ENCODE measurements around the gene MATR3. TPM values are rescaled to one million over a fixed set of nuclear protein-coding genes. Genes with fewer than 3 reads are reported as not detected.

MATR3 gene
- total and polyA plus RNA-seq, 10 of the 15 experiments (the other 5 are each of a cell fraction or from before 2014, with no cell fraction given), result 134 to 401 (median 221) TPM

- TF ChIP-seq, protein P1, sequence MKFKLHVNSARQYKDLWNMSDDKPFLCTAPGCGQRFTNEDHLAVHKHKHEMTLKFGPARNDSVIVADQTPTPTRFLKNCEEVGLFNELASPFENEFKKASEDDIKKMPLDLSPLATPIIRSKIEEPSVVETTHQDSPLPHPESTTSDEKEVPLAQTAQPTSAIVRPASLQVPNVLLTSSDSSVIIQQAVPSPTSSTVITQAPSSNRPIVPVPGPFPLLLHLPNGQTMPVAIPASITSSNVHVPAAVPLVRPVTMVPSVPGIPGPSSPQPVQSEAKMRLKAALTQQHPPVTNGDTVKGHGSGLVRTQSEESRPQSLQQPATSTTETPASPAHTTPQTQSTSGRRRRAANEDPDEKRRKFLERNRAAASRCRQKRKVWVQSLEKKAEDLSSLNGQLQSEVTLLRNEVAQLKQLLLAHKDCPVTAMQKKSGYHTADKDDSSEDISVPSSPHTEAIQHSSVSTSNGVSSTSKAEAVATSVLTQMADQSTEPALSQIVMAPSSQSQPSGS (IDR thresholded peaks at IDR 0.05; ENCODE audit: low read length), result no peak
- TF ChIP-seq NR2C1 (IDR thresholded peaks at IDR 0.05) (no peak), SMC3 (IDR thresholded peaks at IDR 0.05; ENCODE audit: borderline replicate concordance, low read length) (no peak), MLLT1 (IDR thresholded peaks at IDR 0.05) (no peak), BCLAF1 (IDR thresholded peaks at IDR 0.05) (no peak), ZNF622 (IDR thresholded peaks at IDR 0.05) (no peak), CEBPB (IDR thresholded peaks at IDR 0.05; ENCODE audit: borderline replicate concordance in 1 of 2, low read depth in 2 of 2, low read length in 2 of 2) (no peak), SREBF1 (IDR thresholded peaks at IDR 0.05; ENCODE audit: low read length) (no peak), BACH1 (IDR thresholded peaks at IDR 0.05; ENCODE audit: borderline replicate concordance) (no peak)
Observed at GRCh38 chr5:139363937-139364336, 70.4 kb downstream of the MATR3 start (continued).
